DMS114 treated with DMSO at 0.1 percent for 48 hours (cell line): Measurements from ENCODE around the gene LCN10.
"Not testable (repeated sequence)": the region's sequence is repeated elsewhere in the genome, so short reads cannot be mapped to it uniquely, and the experiment has no call there.

Experiments
- DNase-seq: peaks from one replicate; lab custom pipeline; 2025; ENCODE audit not compliant: unreplicated experiment; lab: John Stamatoyannopoulos, UW

LCN10 gene

GRCh38 chr9:136773386-136774044, 30.8 kb upstream of the LCN10 start:
- peak; percentile 20 for DNase-seq

GRCh38 chr9:136771907-136772415, 29.2 kb upstream of the LCN10 start:
- no peak for DNase-seq

DNA sequence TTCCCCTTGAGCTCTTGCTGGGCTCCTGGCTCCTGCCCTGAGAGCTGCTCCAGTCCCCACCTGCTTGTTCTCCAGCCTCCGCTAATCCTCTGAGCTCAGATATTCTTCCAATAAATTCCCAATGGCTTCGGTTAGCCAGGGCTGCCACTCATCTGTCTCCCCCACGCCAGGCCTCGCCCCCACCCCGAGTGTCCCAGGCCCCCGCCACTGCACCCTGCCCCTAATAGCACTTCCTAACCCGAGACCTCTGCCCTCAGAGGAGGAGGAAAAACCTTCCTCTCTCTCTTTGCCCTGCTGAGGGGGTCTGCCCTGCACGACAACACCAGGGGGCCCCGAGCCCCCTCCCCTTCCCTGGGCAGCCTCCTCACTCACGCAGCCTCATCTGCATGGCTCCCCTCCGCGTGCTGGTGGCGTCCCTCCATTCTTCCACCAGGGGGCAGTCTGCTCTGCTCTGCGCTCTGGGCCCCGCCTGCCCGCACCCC, 27.0 kb upstream of the LCN10 start:
- DNase-seq: peak; percentile 49

GRCh38 chr9:136766410-136767120, 23.8 kb upstream of the LCN10 start:
- peak; percentile 7 for DNase-seq

- DNase-seq: not testable (repeated sequence)
Measured at GRCh38 chr9:136765745-136766409, 23.1 kb upstream of the LCN10 start.

- no peak for DNase-seq
Measured at GRCh38 chr9:136765041-136765440, 22.3 kb upstream of the LCN10 start.

DNA sequence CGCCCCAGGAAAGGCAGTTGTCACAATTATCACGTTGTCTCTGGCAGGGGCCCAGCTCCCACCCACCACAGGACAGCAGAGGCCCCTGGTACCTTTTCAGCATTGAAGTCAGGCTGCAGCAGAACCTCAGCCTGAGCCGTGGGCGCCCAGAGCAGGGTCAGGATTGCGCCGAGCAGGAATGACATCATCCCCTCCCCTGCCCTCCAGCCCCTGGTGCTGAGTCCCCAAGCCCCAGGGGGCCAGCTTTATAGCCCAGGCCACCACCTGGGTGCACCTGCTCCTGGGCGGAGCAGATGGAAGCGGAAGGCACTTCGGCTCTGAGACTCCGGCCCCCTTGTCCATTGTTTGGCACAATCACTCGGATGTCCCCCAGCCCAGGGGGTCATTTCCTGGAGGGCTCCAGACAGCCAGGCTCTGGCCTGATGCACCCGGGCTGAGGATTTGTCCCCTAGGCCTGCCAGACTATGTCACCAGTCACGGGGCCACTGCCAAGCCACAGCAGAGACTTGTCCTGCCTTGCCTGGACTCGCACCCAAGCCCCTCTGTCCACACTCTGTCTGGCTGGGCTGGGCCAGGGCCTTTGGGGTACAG, 21.7 kb upstream of the LCN10 start, which contains the start of gene LCN15:
TSS of gene LCN15 (minus strand) at position 218 of the 591 bp plus-strand sequence. CDS start at position 188, 30 bp downstream.
- DNase-seq: no peak

DNA sequence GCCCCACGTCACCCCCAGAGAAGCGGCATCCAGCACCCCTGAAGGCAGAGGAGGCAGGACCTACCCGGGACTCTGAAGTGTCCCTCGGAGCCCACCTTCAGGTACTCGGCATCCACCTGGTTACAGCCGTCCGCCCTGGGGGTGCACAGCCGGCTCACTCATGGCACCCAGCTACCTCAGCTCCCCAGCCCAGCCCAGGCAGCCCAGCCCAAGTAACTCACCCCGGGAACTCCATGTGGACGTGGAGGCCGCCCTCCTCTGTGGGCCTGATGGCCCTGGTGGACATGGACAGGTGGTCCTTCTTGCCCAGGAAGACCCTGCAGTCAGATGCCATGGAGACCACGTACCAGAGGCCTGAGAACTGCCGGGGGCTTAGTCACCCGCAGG, 20.9 kb upstream of the LCN10 start:
- DNase-seq: no peak

DNA sequence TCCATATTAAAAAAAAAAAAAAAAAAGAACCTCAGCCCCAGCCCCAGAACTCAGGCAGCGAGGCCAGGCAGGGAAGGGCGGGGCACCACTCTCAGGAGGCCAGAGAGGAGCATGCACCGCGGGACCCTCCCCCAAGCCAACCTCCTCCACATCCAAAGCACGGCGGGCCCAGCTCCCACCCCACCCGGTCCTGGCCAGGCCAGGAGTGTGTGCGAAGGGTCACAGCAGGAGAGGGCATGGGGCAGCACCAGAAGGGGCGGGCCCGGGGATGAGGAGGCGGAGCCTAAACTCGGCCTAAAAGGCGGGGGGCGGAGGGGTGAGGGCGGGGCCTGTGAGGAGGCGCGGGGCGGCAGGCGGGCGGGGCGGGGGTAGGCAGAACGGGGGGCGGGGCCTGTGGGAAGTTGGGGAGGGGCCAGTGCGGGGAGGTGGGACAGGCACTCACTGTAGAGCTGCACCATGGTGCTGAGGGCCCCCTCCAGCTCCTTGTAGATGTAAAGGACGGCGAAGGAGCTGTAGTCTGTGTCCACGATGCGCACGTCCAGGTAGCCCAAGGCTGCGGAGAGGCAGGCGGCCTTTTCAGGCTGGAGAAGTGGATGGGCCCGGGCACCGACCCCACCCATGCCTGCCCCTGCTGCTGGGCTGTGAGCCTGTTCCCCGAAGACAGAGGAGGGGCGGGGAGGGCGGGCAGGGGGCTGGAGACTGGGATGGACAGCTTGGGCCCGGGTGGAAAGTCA, 20.3 kb upstream of the LCN10 start:
- DNase-seq: no peak

DNA sequence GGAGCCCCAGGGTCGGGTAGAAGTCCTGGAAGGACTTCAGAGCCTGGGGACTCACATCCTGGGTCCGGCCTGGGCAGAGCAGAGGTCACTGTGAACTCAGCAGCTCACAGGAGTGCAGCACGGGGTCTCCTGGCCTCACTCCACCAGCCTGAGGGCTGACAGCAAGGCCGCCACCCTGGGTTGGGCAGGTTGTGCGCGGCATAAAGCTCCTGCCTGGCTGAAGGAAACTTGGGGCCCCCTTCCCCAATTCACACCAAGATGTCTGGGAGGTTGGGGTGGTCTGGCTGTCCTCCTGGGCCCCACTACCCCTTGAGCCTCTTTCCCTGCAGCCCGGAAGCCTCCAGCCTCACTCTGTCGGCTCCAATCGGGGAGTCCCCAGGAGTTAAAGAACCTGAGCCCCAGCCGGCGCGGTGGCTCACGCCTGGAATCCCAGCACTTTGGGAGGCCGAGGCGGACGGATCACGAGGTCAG, 19.5 kb upstream of the LCN10 start:
- no peak for DNase-seq

DNA sequence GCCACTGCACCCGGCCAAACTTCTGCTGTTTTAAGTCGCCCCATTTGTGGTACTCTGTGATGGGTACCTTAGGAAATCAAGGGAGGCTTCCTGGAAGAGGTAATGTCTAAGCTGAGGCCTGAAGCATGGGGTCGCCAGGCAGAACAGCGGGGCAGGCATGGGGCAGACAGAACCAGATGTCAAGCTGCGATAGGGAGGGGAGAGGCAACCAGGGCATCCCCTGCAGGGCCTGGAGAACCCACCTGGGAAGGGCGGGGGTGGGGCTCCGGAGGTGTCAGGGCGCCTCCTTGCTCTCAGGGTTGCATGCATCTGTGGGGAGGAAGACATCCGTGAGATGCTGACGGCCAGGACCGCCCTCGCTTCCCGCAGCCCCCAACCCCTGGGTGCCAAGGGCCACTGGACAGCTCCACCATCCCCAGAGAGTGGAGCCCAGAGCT, 18.8 kb upstream of the LCN10 start:
- DNase-seq: no peak

DNA sequence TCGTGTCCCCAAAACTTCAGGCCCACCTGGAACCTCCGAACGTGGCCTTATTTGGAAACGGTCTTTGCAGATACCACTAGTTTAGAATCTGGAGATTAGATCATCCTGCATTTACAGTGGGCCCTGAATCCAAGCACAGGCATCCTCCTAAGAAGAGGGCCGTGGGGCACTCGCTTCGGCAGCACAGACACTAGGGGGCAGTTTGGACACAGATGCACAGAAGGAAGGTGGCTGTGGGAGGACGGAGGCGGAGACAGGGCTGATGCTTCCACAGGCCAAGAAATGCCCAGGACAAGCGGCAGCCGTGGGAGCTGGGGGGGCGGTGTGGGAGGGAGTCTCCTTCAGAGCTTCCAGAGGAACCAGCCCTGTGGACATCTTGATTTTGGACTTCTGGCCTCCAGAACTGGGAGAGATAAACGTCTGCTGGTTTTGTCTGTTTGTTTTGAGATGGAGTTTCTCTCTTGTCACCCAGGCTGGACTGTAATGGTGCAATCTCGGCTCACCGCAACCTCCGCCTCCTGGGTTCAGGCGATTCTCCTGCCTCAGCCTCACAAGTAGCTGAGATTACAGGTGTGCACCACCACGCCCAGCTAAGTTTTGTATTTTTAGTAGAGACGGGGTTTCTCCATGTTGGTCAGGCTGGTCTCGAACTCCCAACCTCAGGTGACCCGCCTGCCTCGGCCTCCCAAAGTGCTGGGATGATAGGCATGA, 18.2 kb upstream of the LCN10 start:
- DNase-seq: peak; percentile 37

- DNase-seq: no peak
Measured at GRCh38 chr9:136760424-136760823, 17.7 kb upstream of the LCN10 start.

- DNase-seq: no peak
Measured at GRCh38 chr9:136759436-136760325, 16.9 kb upstream of the LCN10 start.

DNA sequence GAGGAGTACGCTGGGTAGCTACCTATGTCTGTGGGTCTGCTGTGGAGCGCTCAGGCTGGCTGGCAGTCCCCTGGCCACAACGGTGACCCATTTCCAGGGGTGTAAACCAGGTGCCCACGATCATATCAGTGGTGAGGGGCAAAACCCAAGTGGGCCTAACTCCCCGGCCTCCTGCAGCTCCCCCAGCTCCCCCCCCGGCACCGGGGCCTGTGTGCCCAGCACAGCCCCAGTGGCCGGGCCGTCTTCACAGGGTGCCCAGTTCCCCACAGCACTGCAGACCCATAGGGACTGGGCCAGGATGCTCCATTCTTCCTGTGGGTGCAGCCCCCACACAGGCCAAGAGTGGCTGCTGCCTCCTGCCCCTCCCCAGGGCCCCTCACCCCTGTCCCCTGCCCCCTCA, 16.3 kb upstream of the LCN10 start:
- no peak for DNase-seq

DNA sequence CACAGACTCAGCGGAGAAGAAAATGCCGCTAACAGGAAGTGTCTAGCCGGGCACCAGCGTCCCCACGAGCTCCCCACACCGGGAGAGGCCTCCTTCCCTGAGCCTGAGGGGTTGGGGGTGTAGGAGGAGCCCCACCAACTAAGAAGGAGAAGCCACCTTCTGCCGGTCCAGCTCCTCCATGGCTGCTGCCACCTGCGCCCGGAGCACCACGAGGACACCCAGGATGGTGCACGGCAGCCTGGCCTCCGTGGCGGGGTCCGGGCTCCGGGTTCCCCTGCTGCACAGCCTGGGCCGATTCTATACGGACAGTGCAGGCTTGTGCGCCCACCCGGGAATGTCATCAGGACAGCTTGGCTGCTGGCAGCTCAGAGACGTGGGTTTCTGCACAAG, 15.0 kb upstream of the LCN10 start:
- no peak for DNase-seq

- DNase-seq: no peak
Measured at GRCh38 chr9:136757328-136757727, 14.6 kb upstream of the LCN10 start.

DNA sequence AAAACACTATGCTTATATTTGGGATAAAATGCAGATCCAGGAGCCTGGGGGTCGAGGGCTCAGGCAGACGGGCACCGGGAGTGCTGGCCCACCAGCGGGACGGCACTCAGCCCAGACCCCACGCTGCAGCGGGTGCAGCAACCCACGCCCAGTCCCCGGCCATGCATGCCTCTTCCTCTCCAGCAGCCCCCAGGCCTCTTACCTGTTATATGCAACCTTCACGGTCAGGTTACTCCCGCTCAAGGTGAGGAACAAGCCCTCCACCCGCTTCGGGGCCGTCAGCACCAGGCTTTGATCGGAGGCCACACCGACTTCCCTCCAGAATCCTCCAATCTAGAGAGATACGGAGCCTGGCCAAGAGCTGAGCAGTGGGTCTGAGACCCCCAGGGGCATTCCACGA, 14.1 kb upstream of the LCN10 start:
- DNase-seq: no peak

DNA sequence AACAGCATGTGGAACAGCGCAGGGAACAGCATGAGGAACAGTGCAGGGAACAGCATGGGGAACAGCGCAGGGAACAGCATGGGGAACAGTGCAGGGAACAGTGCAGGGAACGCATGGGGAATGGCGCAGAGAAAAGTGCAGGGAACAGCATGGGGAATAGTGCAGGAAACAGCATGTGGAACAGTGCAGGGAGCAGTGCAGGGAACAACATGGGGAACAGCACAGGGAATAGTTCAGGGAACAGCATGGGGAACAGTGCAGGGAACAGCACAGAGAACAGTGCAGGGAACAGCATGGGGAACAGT, 13.3 kb upstream of the LCN10 start:
- DNase-seq: no peak
